Measurements from ENCODE around the gene GALNT6. TPM values are rescaled to one million over a fixed set of nuclear protein-coding genes. Genes with fewer than 3 reads are reported as not detected.

GALNT6 gene
- total and polyA plus RNA-seq, 11 donors: 0.08 to 8.0 (median 0.77) TPM

- Histone ChIP-seq H3K4me3 (no peak overlapping the region), H3K27ac (no peak overlapping the region), H3K9me3 (no peaks in the 10 kb centered on the region), H3K4me1 (no peaks in the 10 kb centered on the region), H3K36me3 (peaks cover 0 to 35% (median 0%) of the 10 kb centered on the region in 9 donors), H3K27me3 (no peaks in the 10 kb centered on the region)
- DNase-seq (no peak), ATAC-seq (no peak)
- intact Hi-C loops (cut with DNase I): no loop called here
- 83 to 93% (median 87%) methylated on average over 4 of the region's 4 CpGs for WGBS, 4 donors
- TF ChIP-seq POLR2A (IDR thresholded peaks at IDR 0.05) (no peak), CTCF (IDR thresholded peaks at IDR 0.05) (no peak)
Measured at GRCh38 chr12:51359851-51360250, 31.4 kb downstream of the GALNT6 start.

GRCh38 chr12:51358496-51358895 is 32.7 kb downstream of the GALNT6 start:
- Histone ChIP-seq H3K4me3 (no peak overlapping the region), H3K4me1 (no peaks in the 10 kb centered on the region), H3K27me3 (no peaks in the 10 kb centered on the region), H3K36me3 (peaks cover 0 to 28% (median 0%) of the 10 kb centered on the region in 9 donors), H3K9me3 (no peaks in the 10 kb centered on the region), H3K27ac (no peak overlapping the region)
- intact Hi-C loops (cut with DNase I): no loop called here
- WGBS, 4 donors: 93 to 97% (median 95%) methylated on average over 7 to 8 of the region's 8 CpGs
- no peak for TF ChIP-seq POLR2A (IDR thresholded peaks at IDR 0.05)
- TF ChIP-seq CTCF (IDR thresholded peaks at IDR 0.05): no peak
- ATAC-seq: no peak
- no peak for DNase-seq

- TF ChIP-seq CTCF (IDR thresholded peaks at IDR 0.05) (no peak), POLR2A (IDR thresholded peaks at IDR 0.05) (no peak)
- Histone ChIP-seq H3K27me3 (no peaks in the 10 kb centered on the region), H3K4me3 (no peak overlapping the region), H3K9me3 (no peaks in the 10 kb centered on the region), H3K27ac (no peak overlapping the region), H3K36me3 (peaks cover 0 to 28% (median 0%) of the 10 kb centered on the region in 9 donors), H3K4me1 (no peaks in the 10 kb centered on the region)
- 81 to 92% (median 86%) methylated on average over 9 to 10 of the region's 10 CpGs for WGBS, 4 donors
- intact Hi-C loops (cut with DNase I): no loop called here
- DNase-seq (no peak), ATAC-seq (no peak)
Measured at GRCh38 chr12:51357374-51358047, 33.7 kb downstream of the GALNT6 start.

GRCh38 chr12:51351913-51352532 is 39.2 kb downstream of the GALNT6 start:
- Histone ChIP-seq H3K4me3 (no peak overlapping the region), H3K4me1 (no peaks in the 10 kb centered on the region), H3K9me3 (no peaks in the 10 kb centered on the region), H3K27ac (no peak overlapping the region), H3K36me3 (peaks cover 0 to under 1% (median 0%) of the 10 kb centered on the region in 9 donors), H3K27me3 (no peaks in the 10 kb centered on the region)
- ATAC-seq (peak in 3 of 4 donors; percentile 57 to 66 (median 59)), DNase-seq (peak in 1 of 5 donors; percentile 16)
- TF ChIP-seq POLR2A (IDR thresholded peaks at IDR 0.05): no peak
- peak; percentile 33 to 63 (median 50) for TF ChIP-seq CTCF (IDR thresholded peaks at IDR 0.05)
- 34 to 42% (median 39%) methylated on average over 11 of the region's 11 CpGs for WGBS, 4 donors
- intact Hi-C loops (cut with DNase I): no loop called here

All from heart left ventricle (tissue), 16 donors.